IPS DF 19.7 (cell line): ENCODE results near the gene CDK14.

ENCODE experiments used
- DNase-seq: peaks from one replicate; pipeline ENCODE4 v3.0.0-alpha.2; 2013; ENCODE audit warnings: low read depth, low spot score

CDK14 gene

GRCh38 chr7:90596671-90597562 lies 796 bp downstream of the CDK14 start:
- DNase-seq, result no peak

- no peak for DNase-seq
These were observed 1.6 kb downstream of the CDK14 start for GRCh38 chr7:90597563-90598253.

GRCh38 chr7:90599038-90599437 lies 2.9 kb downstream of the CDK14 start:
- DNase-seq, result no peak

GRCh38 chr7:90599892-90600555 lies 3.9 kb downstream of the CDK14 start:
- DNase-seq, result no peak

GRCh38 chr7:90602303-90602702 lies 6.2 kb downstream of the CDK14 start:
- no peak for DNase-seq

- DNase-seq, result no peak
These were observed 7.2 kb downstream of the CDK14 start for GRCh38 chr7:90603346-90603745.

GRCh38 chr7:90604383-90604782 lies 8.3 kb downstream of the CDK14 start:
- DNase-seq, result no peak

- DNase-seq, result no peak
These were observed 8.9 kb downstream of the CDK14 start for GRCh38 chr7:90605055-90605454.

GRCh38 chr7:90607196-90607595 lies 11.1 kb downstream of the CDK14 start:
- DNase-seq, result no peak

GRCh38 chr7:90610105-90610504 lies 14.0 kb downstream of the CDK14 start:
- DNase-seq, result no peak

GRCh38 chr7:90611115-90611514 lies 15.0 kb downstream of the CDK14 start:
- DNase-seq, result no peak

- DNase-seq, result no peak
These were observed 17.0 kb downstream of the CDK14 start for GRCh38 chr7:90613088-90613498.

GRCh38 chr7:90617442-90617841 lies 21.3 kb downstream of the CDK14 start:
- DNase-seq, result no peak

GRCh38 chr7:90618876-90619275 lies 22.8 kb downstream of the CDK14 start:
- no peak for DNase-seq

GRCh38 chr7:90621125-90621746 lies 25.1 kb downstream of the CDK14 start:
- no peak for DNase-seq

GRCh38 chr7:90621747-90622140 lies 25.6 kb downstream of the CDK14 start:
- peak; percentile 52 for DNase-seq

- no peak for DNase-seq
These were observed 26.5 kb downstream of the CDK14 start for GRCh38 chr7:90622670-90623069.

- no peak for DNase-seq
These were observed 28.2 kb downstream of the CDK14 start for GRCh38 chr7:90624225-90624911.

- no peak for DNase-seq
These were observed 28.9 kb downstream of the CDK14 start for GRCh38 chr7:90625051-90625450.

- DNase-seq, result no peak
These were observed 29.4 kb downstream of the CDK14 start for GRCh38 chr7:90625562-90625961.

GRCh38 chr7:90626013-90626412 lies 29.9 kb downstream of the CDK14 start:
- no peak for DNase-seq
